ENCODE data around the gene FKBP1B. TPM values are rescaled to one million over a fixed set of nuclear protein-coding genes. Genes with fewer than 3 reads are reported as not detected.
"Not testable (repeated sequence)": the region's sequence is repeated elsewhere in the genome, so short reads cannot be mapped to it uniquely, and the experiment has no call there.

Gene FKBP1B
- total RNA-seq, 1 experiment from 2014 or later = 58.6 TPM

DNA sequence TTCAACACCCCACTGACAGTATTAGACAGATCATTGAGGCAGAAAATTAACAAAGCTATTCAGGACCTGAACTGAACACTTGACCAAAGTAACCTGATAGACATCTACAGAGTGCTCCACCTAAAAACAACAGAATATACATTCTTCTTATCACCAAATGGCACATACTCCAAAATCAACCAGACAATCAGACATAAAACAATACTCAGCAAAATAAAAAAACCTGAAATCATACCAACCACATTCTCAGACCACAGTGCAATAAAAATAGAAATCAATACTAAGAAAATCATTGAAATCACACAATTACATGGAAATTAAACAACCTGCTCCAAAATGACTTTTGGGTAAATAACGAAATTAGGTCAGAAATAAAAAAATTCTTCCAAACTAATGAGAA lies 57.8 kb downstream of the FKBP1B start (continued):
- TF ChIP-seq, protein P1, sequence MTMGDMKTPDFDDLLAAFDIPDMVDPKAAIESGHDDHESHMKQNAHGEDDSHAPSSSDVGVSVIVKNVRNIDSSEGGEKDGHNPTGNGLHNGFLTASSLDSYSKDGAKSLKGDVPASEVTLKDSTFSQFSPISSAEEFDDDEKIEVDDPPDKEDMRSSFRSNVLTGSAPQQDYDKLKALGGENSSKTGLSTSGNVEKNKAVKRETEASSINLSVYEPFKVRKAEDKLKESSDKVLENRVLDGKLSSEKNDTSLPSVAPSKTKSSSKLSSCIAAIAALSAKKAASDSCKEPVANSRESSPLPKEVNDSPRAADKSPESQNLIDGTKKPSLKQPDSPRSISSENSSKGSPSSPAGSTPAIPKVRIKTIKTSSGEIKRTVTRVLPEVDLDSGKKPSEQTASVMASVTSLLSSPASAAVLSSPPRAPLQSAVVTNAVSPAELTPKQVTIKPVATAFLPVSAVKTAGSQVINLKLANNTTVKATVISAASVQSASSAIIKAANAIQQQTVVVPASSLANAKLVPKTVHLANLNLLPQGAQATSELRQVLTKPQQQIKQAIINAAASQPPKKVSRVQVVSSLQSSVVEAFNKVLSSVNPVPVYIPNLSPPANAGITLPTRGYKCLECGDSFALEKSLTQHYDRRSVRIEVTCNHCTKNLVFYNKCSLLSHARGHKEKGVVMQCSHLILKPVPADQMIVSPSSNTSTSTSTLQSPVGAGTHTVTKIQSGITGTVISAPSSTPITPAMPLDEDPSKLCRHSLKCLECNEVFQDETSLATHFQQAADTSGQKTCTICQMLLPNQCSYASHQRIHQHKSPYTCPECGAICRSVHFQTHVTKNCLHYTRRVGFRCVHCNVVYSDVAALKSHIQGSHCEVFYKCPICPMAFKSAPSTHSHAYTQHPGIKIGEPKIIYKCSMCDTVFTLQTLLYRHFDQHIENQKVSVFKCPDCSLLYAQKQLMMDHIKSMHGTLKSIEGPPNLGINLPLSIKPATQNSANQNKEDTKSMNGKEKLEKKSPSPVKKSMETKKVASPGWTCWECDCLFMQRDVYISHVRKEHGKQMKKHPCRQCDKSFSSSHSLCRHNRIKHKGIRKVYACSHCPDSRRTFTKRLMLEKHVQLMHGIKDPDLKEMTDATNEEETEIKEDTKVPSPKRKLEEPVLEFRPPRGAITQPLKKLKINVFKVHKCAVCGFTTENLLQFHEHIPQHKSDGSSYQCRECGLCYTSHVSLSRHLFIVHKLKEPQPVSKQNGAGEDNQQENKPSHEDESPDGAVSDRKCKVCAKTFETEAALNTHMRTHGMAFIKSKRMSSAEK (CRISPR knock-in tag; IDR thresholded peaks at IDR 0.05; ENCODE audit: borderline replicate concordance) = no peak
- TF ChIP-seq NFATC4 (CRISPR knock-in tag; IDR thresholded peaks at IDR 0.05) (no peak), OVOL2 (CRISPR knock-in tag; IDR thresholded peaks at IDR 0.05; ENCODE audit: borderline replicate concordance) (no peak), SMAD4 (CRISPR knock-in tag; IDR thresholded peaks at IDR 0.05) (no peak), ESRRA (CRISPR knock-in tag; IDR thresholded peaks at IDR 0.05; ENCODE audit: borderline replicate concordance) (no peak), FOXK1 (CRISPR knock-in tag; IDR thresholded peaks at IDR 0.05) (no peak), ZNF263 (CRISPR knock-in tag; IDR thresholded peaks at IDR 0.05; ENCODE audit: low read depth) (no peak), SOX15 (CRISPR knock-in tag; IDR thresholded peaks at IDR 0.05) (no peak), FOXP1 (CRISPR knock-in tag; IDR thresholded peaks at IDR 0.05; ENCODE audit: borderline replicate concordance) (no peak), NR1H2 (CRISPR knock-in tag; IDR thresholded peaks at IDR 0.05) (no peak)
- TF ChIP-seq, protein P2, sequence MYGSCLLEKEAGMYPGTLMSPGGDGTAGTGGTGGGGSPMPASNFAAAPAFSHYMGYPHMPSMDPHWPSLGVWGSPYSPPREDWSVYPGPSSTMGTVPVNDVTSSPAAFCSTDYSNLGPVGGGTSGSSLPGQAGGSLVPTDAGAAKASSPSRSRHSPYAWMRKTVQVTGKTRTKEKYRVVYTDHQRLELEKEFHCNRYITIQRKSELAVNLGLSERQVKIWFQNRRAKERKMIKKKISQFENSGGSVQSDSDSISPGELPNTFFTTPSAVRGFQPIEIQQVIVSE (CRISPR knock-in tag; IDR thresholded peaks at IDR 0.05; ENCODE audit: borderline replicate concordance) = no peak
- TF ChIP-seq, protein P3, sequence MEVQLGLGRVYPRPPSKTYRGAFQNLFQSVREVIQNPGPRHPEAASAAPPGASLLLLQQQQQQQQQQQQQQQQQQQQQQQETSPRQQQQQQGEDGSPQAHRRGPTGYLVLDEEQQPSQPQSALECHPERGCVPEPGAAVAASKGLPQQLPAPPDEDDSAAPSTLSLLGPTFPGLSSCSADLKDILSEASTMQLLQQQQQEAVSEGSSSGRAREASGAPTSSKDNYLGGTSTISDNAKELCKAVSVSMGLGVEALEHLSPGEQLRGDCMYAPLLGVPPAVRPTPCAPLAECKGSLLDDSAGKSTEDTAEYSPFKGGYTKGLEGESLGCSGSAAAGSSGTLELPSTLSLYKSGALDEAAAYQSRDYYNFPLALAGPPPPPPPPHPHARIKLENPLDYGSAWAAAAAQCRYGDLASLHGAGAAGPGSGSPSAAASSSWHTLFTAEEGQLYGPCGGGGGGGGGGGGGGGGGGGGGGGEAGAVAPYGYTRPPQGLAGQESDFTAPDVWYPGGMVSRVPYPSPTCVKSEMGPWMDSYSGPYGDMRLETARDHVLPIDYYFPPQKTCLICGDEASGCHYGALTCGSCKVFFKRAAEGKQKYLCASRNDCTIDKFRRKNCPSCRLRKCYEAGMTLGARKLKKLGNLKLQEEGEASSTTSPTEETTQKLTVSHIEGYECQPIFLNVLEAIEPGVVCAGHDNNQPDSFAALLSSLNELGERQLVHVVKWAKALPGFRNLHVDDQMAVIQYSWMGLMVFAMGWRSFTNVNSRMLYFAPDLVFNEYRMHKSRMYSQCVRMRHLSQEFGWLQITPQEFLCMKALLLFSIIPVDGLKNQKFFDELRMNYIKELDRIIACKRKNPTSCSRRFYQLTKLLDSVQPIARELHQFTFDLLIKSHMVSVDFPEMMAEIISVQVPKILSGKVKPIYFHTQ (CRISPR knock-in tag; IDR thresholded peaks at IDR 0.05) = no peak

DNA sequence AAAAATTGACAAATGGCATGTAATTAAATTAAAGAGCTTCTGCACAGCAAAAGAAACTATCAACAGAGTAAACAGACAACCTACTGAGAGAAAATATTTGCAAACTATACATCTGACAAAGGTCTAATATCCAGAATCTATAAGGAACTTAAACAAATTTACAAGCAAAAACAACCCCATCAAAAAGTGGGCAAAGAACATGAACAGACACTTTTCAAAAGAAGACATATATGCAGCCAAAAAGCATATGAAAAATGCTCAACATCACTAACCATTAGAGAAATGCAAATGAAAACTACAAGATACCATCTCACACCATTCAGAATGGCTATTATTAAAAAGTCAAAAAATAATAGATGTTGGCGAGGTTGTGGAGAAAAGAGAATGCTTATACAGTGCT lies 59.9 kb downstream of the FKBP1B start:
- CTCF ChIA-PET, POLR2A ChIA-PET: not testable (repeated sequence)
- peaks cover 18% of the 10 kb centered on the region for H3K27me3 Mint-ChIP-seq (ENCODE audit: low read depth)

DNA sequence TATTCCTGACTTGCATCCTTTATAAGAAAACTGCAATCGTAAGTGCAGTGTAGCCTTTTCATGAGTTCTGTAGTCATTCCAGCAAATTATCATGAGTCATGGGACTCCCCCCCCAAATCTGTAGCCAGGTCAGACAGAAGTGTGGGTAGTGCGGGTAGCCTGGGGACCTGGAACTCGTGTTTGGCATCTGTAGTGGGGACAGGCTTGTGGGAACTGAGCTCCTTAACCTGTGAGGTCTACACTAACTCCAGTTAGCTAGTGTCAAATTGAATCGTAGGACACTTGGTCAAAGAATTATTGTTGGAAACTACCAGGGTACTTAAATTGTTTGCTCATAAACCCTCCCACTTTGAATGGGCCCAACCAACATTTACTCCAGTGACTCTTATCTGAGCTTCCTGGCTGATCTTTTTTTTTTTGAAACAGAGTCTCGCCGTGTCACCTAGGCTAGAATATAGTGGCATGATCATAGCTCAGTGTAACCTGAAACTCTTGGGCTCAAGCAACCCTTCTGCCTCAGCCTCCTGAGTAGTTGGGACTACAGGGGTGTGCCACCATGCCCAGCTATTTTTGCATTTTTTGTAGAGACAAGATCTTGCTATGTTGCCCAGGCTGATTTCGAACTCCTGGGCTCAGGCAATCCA lies 61.2 kb downstream of the FKBP1B start:
- H3K36me3 Mint-ChIP-seq = peaks cover 22% of the 10 kb centered on the region
- POLR2A ChIA-PET = no interaction called here
- CTCF ChIA-PET = interaction anchor here (1.2 kb wide), 1 partner anchor 26 kb away, joined by 4 read pairs; the partner anchor contains the start of gene TP53I3
- peaks cover 57% of the 10 kb centered on the region for H3K9me3 Mint-ChIP-seq
- no peak overlapping the region for H3K27ac Mint-ChIP-seq
- no peak overlapping the region for H3K4me3 Mint-ChIP-seq
- no peaks in the 10 kb centered on the region for H3K4me1 Mint-ChIP-seq
- ATAC-seq (no peak), DNase-seq (ENCODE audit: low spot score) (no peak)
- peaks cover 9% of the 10 kb centered on the region; the same call in 1 of the 2 replicates for H3K27me3 Mint-ChIP-seq (ENCODE audit: low read depth)
- TF ChIP-seq, protein P4, sequence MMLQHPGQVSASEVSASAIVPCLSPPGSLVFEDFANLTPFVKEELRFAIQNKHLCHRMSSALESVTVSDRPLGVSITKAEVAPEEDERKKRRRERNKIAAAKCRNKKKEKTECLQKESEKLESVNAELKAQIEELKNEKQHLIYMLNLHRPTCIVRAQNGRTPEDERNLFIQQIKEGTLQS (CRISPR knock-in tag; conservative IDR thresholded peaks at IDR 0.05) = no peak
- TF ChIP-seq, protein P5, sequence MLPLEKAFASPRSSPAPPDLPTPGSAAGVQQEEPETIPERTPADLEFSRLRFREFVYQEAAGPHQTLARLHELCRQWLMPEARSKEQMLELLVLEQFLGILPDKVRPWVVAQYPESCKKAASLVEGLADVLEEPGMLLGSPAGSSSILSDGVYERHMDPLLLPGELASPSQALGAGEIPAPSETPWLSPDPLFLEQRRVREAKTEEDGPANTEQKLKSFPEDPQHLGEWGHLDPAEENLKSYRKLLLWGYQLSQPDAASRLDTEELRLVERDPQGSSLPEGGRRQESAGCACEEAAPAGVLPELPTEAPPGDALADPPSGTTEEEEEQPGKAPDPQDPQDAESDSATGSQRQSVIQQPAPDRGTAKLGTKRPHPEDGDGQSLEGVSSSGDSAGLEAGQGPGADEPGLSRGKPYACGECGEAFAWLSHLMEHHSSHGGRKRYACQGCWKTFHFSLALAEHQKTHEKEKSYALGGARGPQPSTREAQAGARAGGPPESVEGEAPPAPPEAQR (CRISPR knock-in tag; IDR thresholded peaks at IDR 0.05) = no peak
- TF ChIP-seq ZNF121 (CRISPR knock-in tag; IDR thresholded peaks at IDR 0.05) = no peak
- TF ChIP-seq, protein P6, sequence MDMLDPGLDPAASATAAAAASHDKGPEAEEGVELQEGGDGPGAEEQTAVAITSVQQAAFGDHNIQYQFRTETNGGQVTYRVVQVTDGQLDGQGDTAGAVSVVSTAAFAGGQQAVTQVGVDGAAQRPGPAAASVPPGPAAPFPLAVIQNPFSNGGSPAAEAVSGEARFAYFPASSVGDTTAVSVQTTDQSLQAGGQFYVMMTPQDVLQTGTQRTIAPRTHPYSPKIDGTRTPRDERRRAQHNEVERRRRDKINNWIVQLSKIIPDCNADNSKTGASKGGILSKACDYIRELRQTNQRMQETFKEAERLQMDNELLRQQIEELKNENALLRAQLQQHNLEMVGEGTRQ (CRISPR knock-in tag; IDR thresholded peaks at IDR 0.05) = no peak
- TF ChIP-seq GABPB1 (CRISPR knock-in tag; IDR thresholded peaks at IDR 0.05) = no peak
- no peak for TF ChIP-seq MXD4 (CRISPR knock-in tag; IDR thresholded peaks at IDR 0.05; ENCODE audit: borderline replicate concordance)
- TF ChIP-seq PRRX2 (CRISPR knock-in tag; IDR thresholded peaks at IDR 0.05) = no peak
- no peak for TF ChIP-seq ZBTB21 (CRISPR knock-in tag; IDR thresholded peaks at IDR 0.05; ENCODE audit: borderline replicate concordance)
- TF ChIP-seq, protein P7, sequence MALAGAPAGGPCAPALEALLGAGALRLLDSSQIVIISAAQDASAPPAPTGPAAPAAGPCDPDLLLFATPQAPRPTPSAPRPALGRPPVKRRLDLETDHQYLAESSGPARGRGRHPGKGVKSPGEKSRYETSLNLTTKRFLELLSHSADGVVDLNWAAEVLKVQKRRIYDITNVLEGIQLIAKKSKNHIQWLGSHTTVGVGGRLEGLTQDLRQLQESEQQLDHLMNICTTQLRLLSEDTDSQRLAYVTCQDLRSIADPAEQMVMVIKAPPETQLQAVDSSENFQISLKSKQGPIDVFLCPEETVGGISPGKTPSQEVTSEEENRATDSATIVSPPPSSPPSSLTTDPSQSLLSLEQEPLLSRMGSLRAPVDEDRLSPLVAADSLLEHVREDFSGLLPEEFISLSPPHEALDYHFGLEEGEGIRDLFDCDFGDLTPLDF (CRISPR knock-in tag; IDR thresholded peaks at IDR 0.05) = no peak
- TF ChIP-seq SMAD4 (CRISPR knock-in tag; IDR thresholded peaks at IDR 0.05) = no peak
- no peak for TF ChIP-seq NR1H2 (CRISPR knock-in tag; IDR thresholded peaks at IDR 0.05)
- no peak for TF ChIP-seq ZNF219 (CRISPR knock-in tag; IDR thresholded peaks at IDR 0.05; ENCODE audit: borderline replicate concordance)

More for the DNA sequence above, 59.9 kb downstream of the FKBP1B start:
- peaks cover 48% of the 10 kb centered on the region for H3K9me3 Mint-ChIP-seq
- not testable (repeated sequence) for H3K4me3 Mint-ChIP-seq; H3K4me1 Mint-ChIP-seq; H3K27ac Mint-ChIP-seq; DNase-seq (ENCODE audit: low spot score); ATAC-seq
- H3K36me3 Mint-ChIP-seq = peaks cover 16% of the 10 kb centered on the region
